Loucy (cell line): ENCODE results near the gene SLC4A4.

Experiments
- EZH2phosphoT487 ChIP-seq: fragments of 200-600 bp; IDR thresholded peaks from 2 replicates; pipeline ENCODE4 v1.6.1; 2018; ENCODE audit warnings: antibody characterized with exemption, mild to moderate bottlenecking, moderate library complexity, borderline replicate concordance
- TF ChIP-seq, protein P1 (sequence below): fragments of 200-600 bp; sonication (generic); conservative IDR thresholded peaks from 2 replicates; pipeline ENCODE4 v1.5.1; 2014; ENCODE audit warnings: mild to moderate bottlenecking, antibody characterized with exemption, low read length

DNA sequence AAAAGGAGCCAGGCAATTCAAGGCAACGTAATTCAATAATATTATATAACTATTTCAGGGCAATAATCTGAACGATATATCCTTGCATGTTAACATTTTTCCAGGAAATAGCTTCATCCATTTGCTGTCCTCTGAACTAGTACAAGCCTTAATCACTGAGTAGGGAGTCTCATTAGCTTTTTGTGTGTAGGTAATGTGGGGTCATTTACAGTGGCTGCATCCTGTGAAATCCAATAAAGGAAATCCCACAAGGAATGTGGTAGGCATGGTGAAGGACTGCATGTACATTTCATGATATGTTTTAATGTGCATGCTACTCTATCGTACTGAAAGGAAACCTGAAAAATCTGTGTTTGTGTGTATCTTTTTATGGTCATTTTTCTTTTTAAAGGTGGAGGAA, 103.5 kb downstream of the SLC4A4 start:
- TF ChIP-seq, protein P1, sequence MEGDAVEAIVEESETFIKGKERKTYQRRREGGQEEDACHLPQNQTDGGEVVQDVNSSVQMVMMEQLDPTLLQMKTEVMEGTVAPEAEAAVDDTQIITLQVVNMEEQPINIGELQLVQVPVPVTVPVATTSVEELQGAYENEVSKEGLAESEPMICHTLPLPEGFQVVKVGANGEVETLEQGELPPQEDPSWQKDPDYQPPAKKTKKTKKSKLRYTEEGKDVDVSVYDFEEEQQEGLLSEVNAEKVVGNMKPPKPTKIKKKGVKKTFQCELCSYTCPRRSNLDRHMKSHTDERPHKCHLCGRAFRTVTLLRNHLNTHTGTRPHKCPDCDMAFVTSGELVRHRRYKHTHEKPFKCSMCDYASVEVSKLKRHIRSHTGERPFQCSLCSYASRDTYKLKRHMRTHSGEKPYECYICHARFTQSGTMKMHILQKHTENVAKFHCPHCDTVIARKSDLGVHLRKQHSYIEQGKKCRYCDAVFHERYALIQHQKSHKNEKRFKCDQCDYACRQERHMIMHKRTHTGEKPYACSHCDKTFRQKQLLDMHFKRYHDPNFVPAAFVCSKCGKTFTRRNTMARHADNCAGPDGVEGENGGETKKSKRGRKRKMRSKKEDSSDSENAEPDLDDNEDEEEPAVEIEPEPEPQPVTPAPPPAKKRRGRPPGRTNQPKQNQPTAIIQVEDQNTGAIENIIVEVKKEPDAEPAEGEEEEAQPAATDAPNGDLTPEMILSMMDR = no peak
- no peak for TF ChIP-seq EZH2phosphoT487
